ENCODE measurements around the gene PPT2. TPM values are rescaled to one million over a fixed set of nuclear protein-coding genes. Genes with fewer than 3 reads are reported as not detected.

The PPT2 gene
- total RNA-seq, 2 experiments from 2014 or later = 8.7 to 8.9 TPM

GRCh38 chr6:32158052-32158451 is 4.1 kb downstream of the PPT2 start:
- no peaks in the 10 kb centered on the region for H3K27me3 ChIP-seq (ENCODE audit: control insufficient read depth in 1 of 2, insufficient read depth in 2 of 2, low read length in 2 of 2)
- ATAC-seq (ENCODE audit: poor library complexity) (no peak), DNase-seq (no peak)
- no peak overlapping the region for H3K4me3 ChIP-seq (ENCODE audit: low read length)
- Mint-ChIP-seq H3K4me3 (no peak overlapping the region), H3K27ac (no peak overlapping the region), H3K9me3 (no peaks in the 10 kb centered on the region), H3K4me1 (ENCODE audit: low read depth) (peaks cover 29% of the 10 kb centered on the region), H3K27me3 (no peaks in the 10 kb centered on the region), H3K36me3 (ENCODE audit: low read depth) (peaks cover 30% of the 10 kb centered on the region)
- H3K4me1 ChIP-seq (ENCODE audit: insufficient read depth, low read length) = peaks cover 28% of the 10 kb centered on the region
- H3K9me3 ChIP-seq (ENCODE audit: control insufficient read depth in 1 of 2, insufficient read depth in 1 of 2, low read length in 2 of 2) = no peaks in the 10 kb centered on the region
- H3K36me3 ChIP-seq (ENCODE audit: insufficient read depth, low read length) = peaks cover 13% of the 10 kb centered on the region
- no peak overlapping the region for H3K27ac ChIP-seq (ENCODE audit: low read depth in 1 of 2, low read length in 2 of 2)
- CTCF ChIA-PET = interaction anchor here (1.5 kb wide), 1 partner anchor 39 kb away, joined by 6 read pairs; no protein-coding TSS in a partner anchor
- POLR2A ChIA-PET = interaction anchor here (1.0 kb wide), 1 partner anchor 37 kb away, joined by 4 read pairs; no protein-coding TSS in a partner anchor
- intact Hi-C loops (cut with DNase I, micrococcal nuclease) = loop anchor here in 1 of 2 experiments (10.0 kb wide), 1 partner anchor 113 kb away; no protein-coding TSS in a partner anchor
- TF ChIP-seq CTCF (IDR thresholded peaks at IDR 0.05) = no peak

- TF ChIP-seq CTCF (IDR thresholded peaks at IDR 0.05) = no peak
- H3K27ac Mint-ChIP-seq = no peak overlapping the region
- no peak overlapping the region for H3K4me3 ChIP-seq (ENCODE audit: low read length)
Measured at GRCh38 chr6:32163559-32164258, 9.8 kb downstream of the PPT2 start.

GRCh38 chr6:32164295-32164694 is 10.4 kb downstream of the PPT2 start, which contains the start of gene EGFL8:
Gene EGFL8, plus strand, starts transcription at chr6:32164595. Its CDS starts 1,571 bp downstream, at chr6:32166166.
- Mint-ChIP-seq H3K27ac (no peak within 1 kb of the TSS), H3K4me3 (no peak within 1 kb of the TSS)
- DNase-seq = no peak

More at GRCh38 chr6:32163559-32164258, 9.8 kb downstream of the PPT2 start:
- H3K36me3 ChIP-seq (ENCODE audit: insufficient read depth, low read length) = peaks cover 27% of the 10 kb centered on the region
- H3K9me3 ChIP-seq (ENCODE audit: control insufficient read depth in 1 of 2, insufficient read depth in 1 of 2, low read length in 2 of 2) = no peaks in the 10 kb centered on the region
- DNase-seq (no peak), ATAC-seq (ENCODE audit: poor library complexity) (no peak)
- CTCF ChIA-PET = no interaction called here
- no peak overlapping the region for H3K27ac ChIP-seq (ENCODE audit: low read depth in 1 of 2, low read length in 2 of 2)
- intact Hi-C loops (cut with DNase I, micrococcal nuclease) = no loop called here
- no peaks in the 10 kb centered on the region for H3K4me1 Mint-ChIP-seq (ENCODE audit: low read depth)
- no peaks in the 10 kb centered on the region for H3K4me1 ChIP-seq (ENCODE audit: insufficient read depth, low read length)
- no peaks in the 10 kb centered on the region for H3K9me3 Mint-ChIP-seq
- peaks cover 33% of the 10 kb centered on the region for H3K36me3 Mint-ChIP-seq (ENCODE audit: low read depth)
- no peaks in the 10 kb centered on the region for H3K27me3 Mint-ChIP-seq
- POLR2A ChIA-PET = no interaction called here
- H3K4me3 Mint-ChIP-seq = no peak overlapping the region
- H3K27me3 ChIP-seq (ENCODE audit: control insufficient read depth in 1 of 2, insufficient read depth in 2 of 2, low read length in 2 of 2) = no peaks in the 10 kb centered on the region

More at GRCh38 chr6:32164295-32164694, 10.4 kb downstream of the PPT2 start, which contains the start of gene EGFL8:
- intact Hi-C loops (cut with DNase I, micrococcal nuclease) = no loop called here
- ChIA-PET POLR2A (interaction anchor here (0.8 to 1.1 kb wide), 3 partner anchors 10 to 28 kb away, joined by 3 read pairs; partner anchors contain the start of genes GPSM3 and PBX2), CTCF (no interaction called here)
- no peaks in the 10 kb centered on the region for H3K9me3 ChIP-seq (ENCODE audit: control insufficient read depth in 1 of 2, insufficient read depth in 1 of 2, low read length in 2 of 2)
- H3K27me3 ChIP-seq (ENCODE audit: control insufficient read depth in 1 of 2, insufficient read depth in 2 of 2, low read length in 2 of 2) = no peaks in the 10 kb centered on the region
- H3K4me3 ChIP-seq (ENCODE audit: low read length) = no peak within 1 kb of the TSS
- H3K4me1 ChIP-seq (ENCODE audit: insufficient read depth, low read length) = no peaks in the 10 kb centered on the region
- H3K36me3 ChIP-seq (ENCODE audit: insufficient read depth, low read length) = peaks cover 33% of the 10 kb centered on the region
- TF ChIP-seq CTCF (IDR thresholded peaks at IDR 0.05) = no peak
- Mint-ChIP-seq H3K9me3 (no peaks in the 10 kb centered on the region), H3K4me1 (ENCODE audit: low read depth) (no peaks in the 10 kb centered on the region), H3K27me3 (no peaks in the 10 kb centered on the region), H3K36me3 (ENCODE audit: low read depth) (peaks cover 37% of the 10 kb centered on the region)
- H3K27ac ChIP-seq (ENCODE audit: low read depth in 1 of 2, low read length in 2 of 2) = no peak within 1 kb of the TSS
- ATAC-seq (ENCODE audit: poor library complexity) = no peak

Data from CD4-positive, alpha-beta T cell (primary cell).